ENCODE measurements around the gene AIFM1.

DNA sequence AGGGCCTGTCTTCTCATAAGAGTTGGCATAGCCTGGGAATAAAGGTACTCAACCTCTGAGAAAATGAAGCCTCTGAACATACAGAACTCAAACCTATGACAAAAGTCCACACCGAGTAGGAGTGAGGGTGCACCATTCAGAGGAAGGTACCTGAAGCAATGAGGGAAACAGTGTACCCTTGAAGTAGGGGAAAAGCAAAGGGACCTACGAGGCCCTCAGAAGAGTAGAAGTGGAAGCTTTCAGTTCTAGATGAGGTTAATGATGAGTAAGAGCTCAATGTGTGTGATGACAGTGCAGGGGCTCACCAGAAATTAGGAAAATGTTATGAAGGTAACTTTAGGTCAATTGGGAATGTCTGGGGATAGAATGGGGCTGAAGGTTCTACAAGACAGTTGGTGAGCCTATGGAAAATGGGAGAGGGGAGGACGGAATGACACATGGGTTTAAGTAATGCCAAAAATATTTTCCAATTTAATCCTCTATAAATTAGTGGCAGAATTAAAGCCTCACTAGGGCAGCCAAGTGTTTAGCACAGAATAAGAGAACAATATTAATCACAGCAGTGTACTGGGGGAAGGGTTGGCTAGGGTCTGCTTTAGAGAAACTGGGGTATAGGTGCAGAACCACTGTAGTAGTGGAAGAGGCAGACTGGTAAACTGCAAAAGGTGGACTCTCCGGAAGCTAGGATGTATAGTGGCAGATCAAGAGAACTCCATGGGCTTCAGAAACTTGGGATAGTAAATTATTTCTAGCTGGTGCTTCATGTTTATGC, 46.0 kb upstream of the AIFM1 start:
- no peak for TF ChIP-seq POLR2A (IDR thresholded peaks at IDR 0.05; ENCODE audit: low read length)
- no peak for TF ChIP-seq GATA1 (IDR thresholded peaks at IDR 0.05; ENCODE audit: low read depth, low read length)

All from erythroblast (primary cell).